HCT116 (cell line): ENCODE results near the gene CALN1. TPM values are rescaled to one million over a fixed set of nuclear protein-coding genes. Genes with fewer than 3 reads are reported as not detected.

Experiments used
- ATAC-seq: fragments of 200-7000 bp; cut with Tn5 transposase; 2 replicates; pipeline ENCODE4 v1.9.1; 2020; ENCODE audit warnings: mild to moderate bottlenecking, moderate library complexity
- BruUV-seq: library from RNA; stranded (reverse); fragments of 400-500 nt; replicated peaks from 2 replicates; lab custom pipeline; 2021; lab: Mats Ljungman, UMichigan
- CTCF ChIA-PET: fragments of 300-600 bp; sonication (Branson Sonifier 250); formaldehyde crosslinking; loops from one replicate; lab custom pipeline; 2021; ENCODE audit warnings: antibody characterized with exemption; lab: Charles Lee
- POLR2A ChIA-PET: fragments of 300-600, 350-600 bp; sonication (Branson Sonifier 250); formaldehyde crosslinking; loops from one replicate; lab custom pipeline; 2021; ENCODE audit warnings: antibody characterized with exemption; lab: Charles Lee
- RAD21 ChIA-PET, 2 experiments: fragments of 300-600 bp; sonication (Branson Sonifier 250); formaldehyde crosslinking; loops; one replicate each; lab custom pipeline; 2023; ENCODE audit warnings: low total read pairs in 2 of 2; ENCODE audit not compliant: uncharacterized antibody in 2 of 2, unreplicated experiment in 2 of 2, low non-redundant PET in 1 of 2; lab: Charles Lee
- DNase-seq: peaks from one replicate; pipeline ENCODE4 v3.0.0-alpha.2; 2010; ENCODE audit warnings: low read depth, low spot score
- H2AFZ ChIP-seq: fragments of 200-600 bp; shearing (Covaris generic), sonication (generic); 2 replicates; pipeline ENCODE4 v1.6.1; 2017; ENCODE audit warnings: low read depth, mixed run types, mixed read lengths, antibody characterized with exemption, low read length; ENCODE audit not compliant: poor library complexity, severe bottlenecking
- H3K27ac ChIP-seq: 2 replicates; pipeline ENCODE4 v1.5.1; 2012; ENCODE audit warnings: low read depth, low read length
- H3K27me3 ChIP-seq: fragments of 200-600 bp; sonication (generic); 2 replicates; pipeline ENCODE4 v1.6.1; 2016; ENCODE audit warnings: mixed run types, low read length, mixed read lengths; ENCODE audit not compliant: insufficient read depth
- H3K36me3 ChIP-seq, 2 experiments: fragments of 200-500 bp in 1 of 2; fragments of 200-600 bp in 1 of 2; sonication (Bioruptor generic) in 1 of 2; sonication (generic) in 1 of 2; 2 replicates each; pipeline versions ENCODE4 v1.5.1 to v1.6.1; 2014 to 2016; ENCODE audit warnings: low read length in 2 of 2, inconsistent platforms in 1 of 2, mixed read lengths in 1 of 2, mixed run types in 1 of 2; ENCODE audit not compliant: insufficient read depth in 2 of 2, control insufficient read depth in 1 of 2
- H3K4me1 ChIP-seq, 2 experiments: fragments of 200-600 bp in 1 of 2; sonication (generic) in 1 of 2; 2 replicates each; pipeline versions ENCODE4 v1.5.1 to v1.6.1; 2012 to 2017; ENCODE audit warnings: low read length in 2 of 2, inconsistent platforms in 1 of 2, mild to moderate bottlenecking in 1 of 2, mixed read lengths in 1 of 2, mixed run types in 1 of 2, moderate library complexity in 1 of 2; ENCODE audit not compliant: insufficient read depth in 2 of 2, control insufficient read depth in 1 of 2
- H3K4me2 ChIP-seq: fragments of 200-600 bp; sonication (generic); 2 replicates; pipeline ENCODE4 v1.6.1; 2017; ENCODE audit warnings: mixed run types, low read length, mixed read lengths
- H3K4me3 ChIP-seq, 2 experiments: fragments of 200-600 bp in 1 of 2; sonication (generic) in 1 of 2; replicated peaks in 1 of 2; 2 replicates each; pipeline ENCODE4 v1.5.1; 2011 to 2016; ENCODE audit warnings: low read length in 2 of 2, control low read depth in 1 of 2, low read depth in 1 of 2, mild to moderate bottlenecking in 1 of 2, mixed read lengths in 1 of 2, mixed run types in 1 of 2
- H3K79me2 ChIP-seq: fragments of 200-600 bp; sonication (generic); 2 replicates; pipeline ENCODE4 v1.6.1; 2017; ENCODE audit warnings: mild to moderate bottlenecking, mixed run types, low read length, moderate library complexity, mixed read lengths; ENCODE audit not compliant: insufficient read depth
- H3K9ac ChIP-seq: fragments of 200-600 bp; sonication (generic); 2 replicates; pipeline ENCODE4 v1.6.1; 2016; ENCODE audit warnings: low read length, mixed read lengths
- H3K9me2 ChIP-seq: fragments of 200-600 bp; sonication (generic), shearing (Covaris generic); 2 replicates; pipeline ENCODE4 v1.6.1; 2017; ENCODE audit warnings: mixed run types, mild to moderate bottlenecking, moderate library complexity; ENCODE audit not compliant: insufficient read depth
- H3K9me3 ChIP-seq, 2 experiments: fragments of 200-500 bp in 1 of 2; fragments of 200-600 bp in 1 of 2; sonication (Bioruptor generic) in 1 of 2; sonication (generic) in 1 of 2; 2 replicates each; pipeline ENCODE4 v1.6.1; 2014 to 2017; ENCODE audit warnings: low read length in 2 of 2, mixed read lengths in 2 of 2, inconsistent platforms in 1 of 2, low read depth in 1 of 2, mild to moderate bottlenecking in 1 of 2, mixed run types in 1 of 2, moderate library complexity in 1 of 2; ENCODE audit not compliant: control insufficient read depth in 1 of 2, insufficient read depth in 1 of 2
- H4K20me1 ChIP-seq: fragments of 200-600 bp; sonication (generic), shearing (Covaris generic); 2 replicates; pipeline ENCODE4 v1.6.1; 2017; ENCODE audit warnings: mixed run types, mild to moderate bottlenecking, moderate library complexity; ENCODE audit not compliant: insufficient read depth
- CBX3 ChIP-seq: IDR thresholded peaks from 2 replicates; pipeline ENCODE4 v1.6.1; 2012; ENCODE audit warnings: low read depth
- EGR1 ChIP-seq: IDR thresholded peaks from 2 replicates; pipeline ENCODE4 v1.6.1; 2012; ENCODE audit warnings: low read depth
- ELF1 ChIP-seq: IDR thresholded peaks from 2 replicates; pipeline ENCODE4 v1.6.1; 2012; ENCODE audit warnings: low read depth, borderline replicate concordance
- EZH2 ChIP-seq: fragments of 200-600 bp; sonication (generic); IDR thresholded peaks from 2 replicates; pipeline ENCODE4 v1.6.1; 2017; ENCODE audit warnings: antibody characterized with exemption, mixed run types
- FOSL1 ChIP-seq: IDR thresholded peaks from 2 replicates; pipeline ENCODE4 v1.6.1; 2012; ENCODE audit warnings: low read depth
- POLR2A ChIP-seq: IDR thresholded peaks from 2 replicates; pipeline ENCODE4 v1.7.0; 2011; ENCODE audit warnings: borderline replicate concordance; ENCODE audit not compliant: insufficient read depth, insufficient read length; ENCODE audit errors: extremely low read depth
- POLR2AphosphoS5 ChIP-seq: IDR thresholded peaks from 2 replicates; pipeline ENCODE4 v1.6.1; 2011; ENCODE audit warnings: mild to moderate bottlenecking, low read depth, low read length, moderate library complexity
- RAD21 ChIP-seq: IDR thresholded peaks from 2 replicates; pipeline ENCODE4 v1.6.1; 2012; ENCODE audit warnings: low read depth, mild to moderate bottlenecking
- REST ChIP-seq: IDR thresholded peaks from 2 replicates; pipeline ENCODE4 v1.6.1; 2012; ENCODE audit warnings: low read depth
- SIN3A ChIP-seq: IDR thresholded peaks from 2 replicates; pipeline ENCODE4 v1.6.1; 2012; ENCODE audit warnings: low read depth
- SRF ChIP-seq: IDR thresholded peaks from 2 replicates; pipeline ENCODE4 v1.6.1; 2012; ENCODE audit warnings: low read depth
- TCF7L2 ChIP-seq: IDR thresholded peaks from 2 replicates; pipeline ENCODE4 v1.7.0; 2011; ENCODE audit warnings: borderline replicate concordance, inconsistent platforms; ENCODE audit not compliant: insufficient read depth, insufficient read length; ENCODE audit errors: extremely low read depth
- YY1 ChIP-seq: IDR thresholded peaks from 2 replicates; pipeline ENCODE4 v1.6.1; 2011; ENCODE audit warnings: low read length, low read depth, moderate library complexity, mild to moderate bottlenecking; ENCODE audit not compliant: insufficient replicate concordance; ENCODE audit errors: extremely low read depth
- ZFX ChIP-seq: fragments of 450-650 bp; IDR thresholded peaks from 2 replicates; pipeline ENCODE4 v1.6.1; 2017
- ZNF274 ChIP-seq: fragments of 200-500 bp; sonication (Bioruptor generic); IDR thresholded peaks from 2 replicates; pipeline ENCODE4 v1.6.1; 2014; ENCODE audit warnings: mild to moderate bottlenecking, low read depth, low read length, inconsistent platforms
- intact Hi-C: fragments of 100-400 bp; cut with micrococcal nuclease; formaldehyde crosslinking; loops from 2 replicates; pipeline ENCODE4 v1.10.0; 2022
- total RNA-seq: library from RNA; stranded (reverse); gene quantifications from one replicate; pipeline ENCODE4 v1.2.1, GENCODE V29; 2021; ENCODE audit not compliant: unreplicated experiment

The CALN1 gene
- total RNA-seq, 1 experiment from 2014 or later, result 0.17 TPM

- TF ChIP-seq YY1 (no peak), RAD21 (no peak), POLR2A (no peak), EGR1 (no peak), TCF7L2 (no peak), ZNF274 (no peak), SRF (no peak), CBX3 (no peak), REST (no peak), ZFX (no peak), ELF1 (no peak), FOSL1 (no peak), SIN3A (no peak), EZH2 (no peak), POLR2AphosphoS5 (no peak)
- H3K79me2 ChIP-seq, result no peaks in the 10 kb centered on the region
- RAD21 ChIA-PET, result no interaction called here
- ATAC-seq, result no peak
- no peaks in the 10 kb centered on the region for H3K36me3 ChIP-seq
- H3K9me3 ChIP-seq, result no peaks in the 10 kb centered on the region
- intact Hi-C loops, result no loop called here
- peaks cover 14% of the 10 kb centered on the region; the same call in 1 of the 2 replicates for H3K27me3 ChIP-seq
- H4K20me1 ChIP-seq, result no peaks in the 10 kb centered on the region
- H3K4me2 ChIP-seq, result no peak overlapping the region
- H2AFZ ChIP-seq, result no peak overlapping the region
- BruUV-seq, result no TSS peak
- H3K27ac ChIP-seq, result no peak overlapping the region
- DNase-seq, result no peak
- POLR2A ChIA-PET, result no interaction called here
- no peaks in the 10 kb centered on the region for H3K9me2 ChIP-seq
- no peak overlapping the region for H3K4me3 ChIP-seq
- CTCF ChIA-PET, result no interaction called here
- no peaks in the 10 kb centered on the region for H3K4me1 ChIP-seq
- H3K9ac ChIP-seq, result no peak overlapping the region
Measured at GRCh38 chr7:72321637-72322036, 90.5 kb downstream of the CALN1 start.
